ENCODE measurements around the gene CKAP4.

The CKAP4 gene

GRCh38 chr12:106256524-106256923 lies 8.7 kb upstream of the CKAP4 start:
- Mint-ChIP-seq H3K9me3 (no peaks in the 10 kb centered on the region), H3K4me3 (no peak overlapping the region), H3K27ac (no peak overlapping the region), H3K4me1 (no peaks in the 10 kb centered on the region), H3K27me3 (no peaks in the 10 kb centered on the region)
- ATAC-seq (no peak), DNase-seq (no peak)

GRCh38 chr12:106255952-106256351 lies 8.1 kb upstream of the CKAP4 start:
- no peak for DNase-seq
- ATAC-seq, result no peak
- no peaks in the 10 kb centered on the region for H3K4me1 Mint-ChIP-seq
- no peaks in the 10 kb centered on the region for H3K27me3 Mint-ChIP-seq
- H3K9me3 Mint-ChIP-seq, result no peaks in the 10 kb centered on the region
- no peak overlapping the region for H3K27ac Mint-ChIP-seq
- H3K4me3 Mint-ChIP-seq, result no peak overlapping the region

GRCh38 chr12:106255493-106255892 lies 7.7 kb upstream of the CKAP4 start:
- H3K9me3 Mint-ChIP-seq, result no peaks in the 10 kb centered on the region
- H3K4me3 Mint-ChIP-seq, result no peak overlapping the region
- no peaks in the 10 kb centered on the region for H3K27me3 Mint-ChIP-seq
- ATAC-seq (no peak), DNase-seq (no peak)
- no peak overlapping the region for H3K27ac Mint-ChIP-seq
- no peaks in the 10 kb centered on the region for H3K4me1 Mint-ChIP-seq

- Mint-ChIP-seq H3K27ac (no peak overlapping the region), H3K4me1 (no peaks in the 10 kb centered on the region), H3K27me3 (no peaks in the 10 kb centered on the region), H3K4me3 (no peak overlapping the region), H3K9me3 (no peaks in the 10 kb centered on the region)
- ATAC-seq (no peak), DNase-seq (no peak)
Observed at GRCh38 chr12:106254724-106255123, 6.9 kb upstream of the CKAP4 start.

- DNase-seq (no peak), ATAC-seq (no peak)
- peaks cover 8% of the 10 kb centered on the region for H3K4me1 Mint-ChIP-seq
- no peak overlapping the region for H3K4me3 Mint-ChIP-seq
- H3K9me3 Mint-ChIP-seq, result no peaks in the 10 kb centered on the region
- H3K27ac Mint-ChIP-seq, result no peak overlapping the region
- no peaks in the 10 kb centered on the region for H3K27me3 Mint-ChIP-seq
Observed at GRCh38 chr12:106251631-106252455, 4.0 kb upstream of the CKAP4 start.

- H3K9me3 Mint-ChIP-seq, result no peaks in the 10 kb centered on the region
- peaks cover 27% of the 10 kb centered on the region for H3K4me1 Mint-ChIP-seq
- no peak overlapping the region for H3K27ac Mint-ChIP-seq
- peak overlapping the region in 1 of 2 donors; percentile 69 for H3K4me3 Mint-ChIP-seq
- DNase-seq (no peak), ATAC-seq (no peak)
- H3K27me3 Mint-ChIP-seq, result no peaks in the 10 kb centered on the region
Observed at GRCh38 chr12:106249411-106250135, 1.8 kb upstream of the CKAP4 start.

GRCh38 chr12:106248846-106249371 lies 1.1 kb upstream of the CKAP4 start:
- DNase-seq, result peak; percentile 13 to 45

GRCh38 chr12:106248312-106248845 lies 559 bp upstream of the CKAP4 start:
- peaks cover 27% of the 10 kb centered on the region for H3K4me1 Mint-ChIP-seq
- no peaks in the 10 kb centered on the region for H3K27me3 Mint-ChIP-seq
- H3K9me3 Mint-ChIP-seq, result no peaks in the 10 kb centered on the region
- ATAC-seq (peak; percentile 55), DNase-seq (peak; percentile 37 to 43)
- H3K4me3 Mint-ChIP-seq, result peak overlapping the region; percentile 69 to 75
- peak overlapping the region; percentile 25 to 92 for H3K27ac Mint-ChIP-seq

More at GRCh38 chr12:106248846-106249371, 1.1 kb upstream of the CKAP4 start:
- Mint-ChIP-seq H3K4me1 (peaks cover 27% of the 10 kb centered on the region), H3K4me3 (peak overlapping the region; percentile 69 to 75), H3K27me3 (no peaks in the 10 kb centered on the region), H3K27ac (peak overlapping the region; percentile 14 to 92), H3K9me3 (no peaks in the 10 kb centered on the region)
- ATAC-seq, result peak; percentile 62

GRCh38 chr12:106246891-106247673 lies 738 bp downstream of the CKAP4 start:
- Mint-ChIP-seq H3K9me3 (no peaks in the 10 kb centered on the region), H3K4me1 (peaks cover 27% of the 10 kb centered on the region), H3K27ac (peak overlapping the region; percentile 80 to 96), H3K27me3 (no peaks in the 10 kb centered on the region), H3K4me3 (peak overlapping the region; percentile 78 to 86)
- DNase-seq (peak; percentile 52 to 58), ATAC-seq (peak; percentile 47)

- DNase-seq, result no peak
- Mint-ChIP-seq H3K4me1 (peaks cover 27% of the 10 kb centered on the region), H3K9me3 (no peaks in the 10 kb centered on the region), H3K27ac (no peak overlapping the region), H3K27me3 (no peaks in the 10 kb centered on the region), H3K4me3 (peak overlapping the region; percentile 78 to 86)
- no peak for ATAC-seq
Observed at GRCh38 chr12:106245767-106246166, 2.1 kb downstream of the CKAP4 start.

- Mint-ChIP-seq H3K9me3 (no peaks in the 10 kb centered on the region), H3K4me3 (no peak overlapping the region), H3K27me3 (no peaks in the 10 kb centered on the region), H3K4me1 (peaks cover 20% of the 10 kb centered on the region), H3K27ac (no peak overlapping the region)
- ATAC-seq (no peak), DNase-seq (no peak)
Observed at GRCh38 chr12:106243620-106244019, 4.2 kb downstream of the CKAP4 start.

GRCh38 chr12:106240821-106241220 lies 7.0 kb downstream of the CKAP4 start:
- no peak for DNase-seq
- ATAC-seq, result no peak
- H3K9me3 Mint-ChIP-seq, result no peaks in the 10 kb centered on the region

GRCh38 chr12:106239951-106240335 lies 7.9 kb downstream of the CKAP4 start:
- Mint-ChIP-seq H3K9me3 (no peaks in the 10 kb centered on the region), H3K27ac (no peak overlapping the region), H3K27me3 (no peaks in the 10 kb centered on the region), H3K4me3 (no peak overlapping the region), H3K4me1 (peaks cover 3% of the 10 kb centered on the region)
- ATAC-seq, result no peak
- no peak for DNase-seq

More at GRCh38 chr12:106240821-106241220, 7.0 kb downstream of the CKAP4 start:
- Mint-ChIP-seq H3K27me3 (no peaks in the 10 kb centered on the region), H3K4me3 (no peak overlapping the region), H3K27ac (no peak overlapping the region), H3K4me1 (peaks cover 12% of the 10 kb centered on the region)

GRCh38 chr12:106239241-106239950 lies 8.4 kb downstream of the CKAP4 start:
- Mint-ChIP-seq H3K27ac (no peak overlapping the region), H3K9me3 (no peaks in the 10 kb centered on the region)
- peak; percentile 18 for ATAC-seq

GRCh38 chr12:106238146-106238545 lies 9.7 kb downstream of the CKAP4 start:
- Mint-ChIP-seq H3K4me3 (no peak overlapping the region), H3K4me1 (no peaks in the 10 kb centered on the region), H3K9me3 (no peaks in the 10 kb centered on the region), H3K27me3 (no peaks in the 10 kb centered on the region), H3K27ac (no peak overlapping the region)
- ATAC-seq (no peak), DNase-seq (no peak)

More at GRCh38 chr12:106239241-106239950, 8.4 kb downstream of the CKAP4 start:
- DNase-seq, result no peak
- Mint-ChIP-seq H3K4me3 (no peak overlapping the region), H3K27me3 (no peaks in the 10 kb centered on the region), H3K4me1 (no peaks in the 10 kb centered on the region)

Measured in stimulated activated naive CD8-positive, alpha-beta T cell treated with anti-CD3 and anti-CD28 coated beads, Interleukin-15, amount 100 ng/mL, for 72 hours (primary cell).